HepG2 (cell line): ENCODE measurements around the gene STX10. TPM values are rescaled to one million over a fixed set of nuclear protein-coding genes. Genes with fewer than 3 reads are reported as not detected.

ENCODE experiments used
- ATAC-seq: fragments of 200-7000 bp; cut with Tn5 transposase; 3 replicates; pipeline ENCODE4 v1.9.1; 2020; ENCODE audit warnings: mild to moderate bottlenecking, moderate library complexity
- BruUV-seq: library from RNA; stranded (reverse); fragments of 400-500 nt; replicated peaks from 2 replicates; lab custom pipeline; 2021; lab: Mats Ljungman, UMichigan
- CTCF ChIA-PET: fragments of 300-600 bp; formaldehyde crosslinking; extraction: SDS; loops from one replicate; lab custom pipeline; 2021; ENCODE audit warnings: low total read pairs, inconsistent platforms, low intra/inter-chr PET ratio; lab: Yijun Ruan, JAX
- POLR2A ChIA-PET: fragments of 350-600 bp; sonication (Branson Sonifier 250); formaldehyde crosslinking; loops from one replicate; lab custom pipeline; 2020; ENCODE audit warnings: antibody characterized with exemption, inconsistent platforms; lab: Yijun Ruan, JAX
- DNase-seq: peaks from one replicate; pipeline ENCODE4 v3.0.0-alpha.2; 2015; ENCODE audit warnings: low spot score
- FAIRE-seq: peaks from 3 replicates; lab custom pipeline; 2011; peaks lifted over from hg19 to GRCh38; lab: Jason Lieb, UNC
- H2AFZ ChIP-seq: one replicate; pipeline ENCODE4 v1.6.1; 2011; ENCODE audit warnings: low read length, inconsistent platforms
- H3K27ac ChIP-seq: fragments of 300-600 bp; 3 replicates; pipeline ENCODE4 v1.8.0; 2011; ENCODE audit warnings: mixed run types, mild to moderate bottlenecking, mixed read lengths, low read length, inconsistent platforms; ENCODE audit not compliant: insufficient read depth; ENCODE audit errors: extremely low read length
- H3K27me3 ChIP-seq, 2 experiments: fragments of 200-600 bp in 1 of 2; 2 replicates in 1 of 2; 3 replicates in 1 of 2; pipeline versions ENCODE4 v1.6.0 to v1.8.0; 2011; ENCODE audit warnings: low read length in 2 of 2, mild to moderate bottlenecking in 2 of 2, moderate library complexity in 2 of 2, inconsistent platforms in 1 of 2; ENCODE audit not compliant: insufficient read depth in 2 of 2, control insufficient read depth in 1 of 2
- H3K36me3 ChIP-seq, 2 experiments: fragments of 200-600 bp in 1 of 2; replicated peaks in 1 of 2; 2 replicates in 1 of 2; 3 replicates in 1 of 2; pipeline versions ENCODE4 v1.5.1 to v1.8.0; 2011; ENCODE audit warnings: low read length in 2 of 2, inconsistent platforms in 1 of 2; ENCODE audit not compliant: insufficient read depth in 2 of 2, control insufficient read depth in 1 of 2
- H3K4me1 ChIP-seq: 2 replicates; pipeline ENCODE4 v1.5.1; 2012; ENCODE audit warnings: low read length, inconsistent platforms; ENCODE audit not compliant: insufficient read depth
- H3K4me2 ChIP-seq: 2 replicates; pipeline ENCODE4 v1.6.0; 2011; ENCODE audit warnings: low read depth, low read length, inconsistent platforms
- H3K4me3 ChIP-seq, 3 experiments: fragments of 200-600 bp in 1 of 3; sonication (generic), shearing (Covaris generic) in 1 of 3; replicated peaks in 1 of 3; 2 replicates each; pipeline ENCODE4 v1.5.1; 2011 to 2016; ENCODE audit warnings: low read length in 3 of 3, inconsistent platforms in 2 of 3, low read depth in 2 of 3, mild to moderate bottlenecking in 2 of 3, control low read depth in 1 of 3, mixed read lengths in 1 of 3; ENCODE audit not compliant: insufficient read depth in 1 of 3
- H3K79me2 ChIP-seq: one replicate; pipeline ENCODE4 v1.6.1; 2011; ENCODE audit warnings: low read length, inconsistent platforms; ENCODE audit not compliant: insufficient read depth
- H3K9ac ChIP-seq: 2 replicates; pipeline ENCODE4 v1.6.0; 2011; ENCODE audit warnings: mild to moderate bottlenecking, low read depth, low read length, inconsistent platforms; ENCODE audit not compliant: insufficient read depth
- H3K9me3 ChIP-seq: 2 replicates; pipeline ENCODE4 v1.5.1; 2012; ENCODE audit warnings: mild to moderate bottlenecking, low read length
- H4K20me1 ChIP-seq: 2 replicates; pipeline ENCODE4 v1.6.0; 2011; ENCODE audit warnings: inconsistent platforms, mild to moderate bottlenecking, low read length, moderate library complexity; ENCODE audit not compliant: insufficient read depth
- CEBPZ ChIP-seq: IDR thresholded peaks from 2 replicates; pipeline ENCODE4 v1.6.1; 2012; ENCODE audit warnings: low read length, improper control_type of control experiment
- DBP ChIP-seq: sonication (generic); formaldehyde crosslinking; IDR thresholded peaks from 2 replicates; pipeline ENCODE4 v1.4.0; 2020; ENCODE audit warnings: missing genetic modification reagents; ENCODE audit errors: not compliant biosample characterization
- GFI1 ChIP-seq: sonication (generic); formaldehyde crosslinking; IDR thresholded peaks from 2 replicates; pipeline ENCODE4 v1.5.0; 2020; ENCODE audit warnings: missing genetic modification reagents, mild to moderate bottlenecking, borderline replicate concordance
- KDM5B ChIP-seq: sonication (generic); formaldehyde crosslinking; IDR thresholded peaks from 2 replicates; pipeline ENCODE4 v1.4.0; 2020; ENCODE audit warnings: missing genetic modification reagents, mild to moderate bottlenecking, borderline replicate concordance
- KLF11 ChIP-seq: IDR thresholded peaks from 2 replicates; pipeline ENCODE4 v1.6.1; 2016; ENCODE audit warnings: missing compliant biosample characterization
- MIXL1 ChIP-seq: IDR thresholded peaks from 2 replicates; pipeline ENCODE4 v1.6.1; 2016
- PAF1 ChIP-seq: IDR thresholded peaks from 2 replicates; pipeline ENCODE4 v1.6.1; 2016; ENCODE audit warnings: missing genetic modification reagents, missing compliant biosample characterization
- SKI ChIP-seq: fragments of 450-650 bp; IDR thresholded peaks from one replicate; pipeline ENCODE4 v1.6.1; 2018; ENCODE audit warnings: mild to moderate bottlenecking; ENCODE audit not compliant: partially characterized antibody
- SRY ChIP-seq: sonication (generic); formaldehyde crosslinking; IDR thresholded peaks from 2 replicates; pipeline ENCODE4 v1.8.0; 2022; ENCODE audit warnings: mild to moderate bottlenecking, missing genetic modification reagents
- ZBTB26 ChIP-seq: IDR thresholded peaks from 2 replicates; pipeline ENCODE4 v1.6.1; 2016; ENCODE audit warnings: missing compliant biosample characterization, missing genetic modification reagents, borderline replicate concordance
- ZNF329 ChIP-seq: sonication (generic); formaldehyde crosslinking; IDR thresholded peaks from 2 replicates; pipeline ENCODE4 v1.9.0; 2021; ENCODE audit warnings: low read depth, mild to moderate bottlenecking, missing genetic modification reagents
- ZNF713 ChIP-seq: sonication (generic); formaldehyde crosslinking; IDR thresholded peaks from 2 replicates; pipeline ENCODE4 v1.4.0; 2020; ENCODE audit warnings: mild to moderate bottlenecking, missing genetic modification reagents
- WGBS: methylation state at CpG from one replicate; pipeline ENCODE4 v1.1.6; 2017; ENCODE audit warnings: low lambda C conversion rate; 5-methylcytosine and 5-hydroxymethylcytosine counted together
- in situ Hi-C: cut with HindIII; loops from 2 replicates; pipeline ENCODE4 v1.10.0; 2017; ENCODE audit warnings: low pct_unique_long_range_greater_than_20kb; ENCODE audit not compliant: extremely low pct_ligation_motif_present
- intact Hi-C: fragments of 100-400 bp; cut with micrococcal nuclease; formaldehyde crosslinking; loops from one replicate; pipeline ENCODE4 v1.10.0; 2022; ENCODE audit not compliant: unreplicated experiment
- polyA plus RNA-seq, 8 experiments: library from polyadenylated mRNA; depleted of rRNA in 3 of 8; stranded (reverse) in 7 of 8; unstranded in 1 of 8; fragments of >200 nt; fragmentation: Illumina TruSeq in 4 of 8; extraction: Trizol in 4 of 8; gene quantifications; 2 replicates each; pipeline versions ENCODE4 v1.2.1 to v1.2.3, GENCODE V29; 2011 to 2016; ENCODE audit warnings: low read depth in 4 of 8, missing spikeins in 1 of 8, mixed read lengths in 1 of 8; ENCODE audit not compliant: insufficient read depth in 1 of 8
- total RNA-seq, 5 experiments: library from RNA; depleted of rRNA; stranded (reverse); fragments of >200 nt; fragmentation: Illumina TruSeq; extraction: Trizol; gene quantifications; 2 replicates each; pipeline ENCODE4 v1.2.3, GENCODE V29; 2016; ENCODE audit warnings: low read depth in 1 of 5
- TF ChIP-seq, protein P1 (sequence below): sonication (generic); formaldehyde crosslinking; IDR thresholded peaks from 2 replicates; pipeline ENCODE4 v1.4.0; 2020; ENCODE audit warnings: missing genetic modification reagents
- TF ChIP-seq, protein P2 (sequence below): sonication (generic); formaldehyde crosslinking; IDR thresholded peaks from 2 replicates; pipeline ENCODE4 v1.8.0; 2022; ENCODE audit warnings: missing genetic modification reagents, mild to moderate bottlenecking, moderate library complexity, borderline replicate concordance

STX10 gene
- total and polyA plus RNA-seq, 2 of the 13 experiments (the other 11 are each of a cell fraction or from before 2014, with no cell fraction given) = 47.9 to 66.4 TPM

DNA sequence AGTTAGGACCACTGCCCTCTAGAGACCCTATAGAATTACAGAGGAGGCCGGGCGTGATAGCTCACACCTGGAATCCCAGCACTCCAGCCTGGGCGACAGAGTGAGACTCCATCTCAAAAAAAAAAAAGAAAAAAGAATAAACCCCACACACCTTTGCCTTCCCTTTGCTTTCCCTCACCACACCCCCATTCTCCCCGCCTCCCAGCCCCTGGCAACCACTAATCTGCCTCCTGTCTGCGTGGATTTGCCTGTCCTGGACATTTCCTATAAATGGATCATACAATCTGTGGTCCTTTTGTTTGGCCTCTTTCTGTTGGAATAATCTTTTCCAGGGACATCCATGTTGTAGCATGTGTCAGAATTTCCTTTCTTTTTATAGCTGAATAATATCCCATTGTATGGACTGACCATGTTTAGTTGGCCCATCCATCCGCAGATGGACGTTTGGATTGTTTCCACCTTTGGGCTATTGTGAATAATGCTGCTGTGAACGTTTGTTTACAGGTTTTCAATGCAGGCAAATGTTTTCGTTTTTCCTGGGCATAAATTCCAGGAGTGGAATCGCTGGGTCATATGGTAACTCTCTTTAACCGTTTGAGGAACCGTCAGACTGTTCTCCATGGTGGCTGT lies 16.8 kb downstream of the STX10 start:
- Histone ChIP-seq H2AFZ (no peak overlapping the region), H3K27ac (no peak overlapping the region), H3K4me2 (no peak overlapping the region), H3K36me3 (peaks cover 23 to 61% of the 10 kb centered on the region in 2 experiments; a peak in 4 of 5 replicates), H3K79me2 (peaks cover 46% of the 10 kb centered on the region), H3K9me3 (no peaks in the 10 kb centered on the region), H3K4me3 (no peak overlapping the region), H3K27me3 (no peaks in the 10 kb centered on the region), H4K20me1 (peaks cover 4% of the 10 kb centered on the region), H3K9ac (no peak overlapping the region), H3K4me1 (peaks cover 27% of the 10 kb centered on the region)
- no peak for ATAC-seq
- DNase-seq = no peak
- intact Hi-C loops = no loop called here
- no TSS peak for BruUV-seq
- POLR2A ChIA-PET = interaction anchor here (1.6 kb wide), 1 partner anchor 16 kb away, joined by 6 read pairs; the partner anchor contains the start of gene NACC1
- 91% methylated on average over 12 of the region's 12 CpGs for whole genome bisulfite sequencing
- no peak for FAIRE-seq
- in situ Hi-C loops = no loop called here
- CTCF ChIA-PET = no interaction called here
- TF ChIP-seq, protein P1, sequence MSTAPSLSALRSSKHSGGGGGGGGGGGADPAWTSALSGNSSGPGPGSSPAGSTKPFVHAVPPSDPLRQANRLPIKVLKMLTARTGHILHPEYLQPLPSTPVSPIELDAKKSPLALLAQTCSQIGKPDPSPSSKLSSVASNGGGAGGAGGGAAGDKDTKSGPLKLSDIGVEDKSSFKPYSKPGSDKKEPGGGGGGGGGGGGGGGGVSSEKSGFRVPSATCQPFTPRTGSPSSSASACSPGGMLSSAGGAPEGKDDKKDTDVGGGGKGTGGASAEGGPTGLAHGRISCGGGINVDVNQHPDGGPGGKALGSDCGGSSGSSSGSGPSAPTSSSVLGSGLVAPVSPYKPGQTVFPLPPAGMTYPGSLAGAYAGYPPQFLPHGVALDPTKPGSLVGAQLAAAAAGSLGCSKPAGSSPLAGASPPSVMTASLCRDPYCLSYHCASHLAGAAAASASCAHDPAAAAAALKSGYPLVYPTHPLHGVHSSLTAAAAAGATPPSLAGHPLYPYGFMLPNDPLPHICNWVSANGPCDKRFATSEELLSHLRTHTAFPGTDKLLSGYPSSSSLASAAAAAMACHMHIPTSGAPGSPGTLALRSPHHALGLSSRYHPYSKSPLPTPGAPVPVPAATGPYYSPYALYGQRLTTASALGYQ (CRISPR knock-in tag) = no peak
- TF ChIP-seq ZBTB26 (CRISPR knock-in tag) = no peak
- TF ChIP-seq GFI1 (CRISPR knock-in tag) = no peak
- no peak for TF ChIP-seq DBP
- TF ChIP-seq, protein P2, sequence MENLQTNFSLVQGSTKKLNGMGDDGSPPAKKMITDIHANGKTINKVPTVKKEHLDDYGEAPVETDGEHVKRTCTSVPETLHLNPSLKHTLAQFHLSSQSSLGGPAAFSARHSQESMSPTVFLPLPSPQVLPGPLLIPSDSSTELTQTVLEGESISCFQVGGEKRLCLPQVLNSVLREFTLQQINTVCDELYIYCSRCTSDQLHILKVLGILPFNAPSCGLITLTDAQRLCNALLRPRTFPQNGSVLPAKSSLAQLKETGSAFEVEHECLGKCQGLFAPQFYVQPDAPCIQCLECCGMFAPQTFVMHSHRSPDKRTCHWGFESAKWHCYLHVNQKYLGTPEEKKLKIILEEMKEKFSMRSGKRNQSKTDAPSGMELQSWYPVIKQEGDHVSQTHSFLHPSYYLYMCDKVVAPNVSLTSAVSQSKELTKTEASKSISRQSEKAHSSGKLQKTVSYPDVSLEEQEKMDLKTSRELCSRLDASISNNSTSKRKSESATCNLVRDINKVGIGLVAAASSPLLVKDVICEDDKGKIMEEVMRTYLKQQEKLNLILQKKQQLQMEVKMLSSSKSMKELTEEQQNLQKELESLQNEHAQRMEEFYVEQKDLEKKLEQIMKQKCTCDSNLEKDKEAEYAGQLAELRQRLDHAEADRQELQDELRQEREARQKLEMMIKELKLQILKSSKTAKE (CRISPR knock-in tag) = no peak
- no peak for TF ChIP-seq MIXL1 (CRISPR knock-in tag)
- TF ChIP-seq KDM5B (CRISPR knock-in tag) = no peak
- no peak for TF ChIP-seq ZNF329 (CRISPR knock-in tag)
- TF ChIP-seq CEBPZ = no peak
- TF ChIP-seq ZNF713 (CRISPR knock-in tag) = no peak
- TF ChIP-seq KLF11 = no peak
- no peak for TF ChIP-seq PAF1
- no peak for TF ChIP-seq SRY (CRISPR knock-in tag)
- TF ChIP-seq SKI = no peak
